NK-92 treated with Interleukin-12 subunit alpha and Interleukin-12 subunit beta, amount 100 ng/mL, for 24 hours (cell line): ENCODE data around the gene CADM1.
"Not testable (repeated sequence)": the region's sequence is repeated elsewhere in the genome, so short reads cannot be mapped to it uniquely, and the experiment has no call there.

ENCODE experiments used
- DNase-seq: peaks from one replicate; lab custom pipeline; 2025; lab: John Stamatoyannopoulos, UW

Gene CADM1

DNA sequence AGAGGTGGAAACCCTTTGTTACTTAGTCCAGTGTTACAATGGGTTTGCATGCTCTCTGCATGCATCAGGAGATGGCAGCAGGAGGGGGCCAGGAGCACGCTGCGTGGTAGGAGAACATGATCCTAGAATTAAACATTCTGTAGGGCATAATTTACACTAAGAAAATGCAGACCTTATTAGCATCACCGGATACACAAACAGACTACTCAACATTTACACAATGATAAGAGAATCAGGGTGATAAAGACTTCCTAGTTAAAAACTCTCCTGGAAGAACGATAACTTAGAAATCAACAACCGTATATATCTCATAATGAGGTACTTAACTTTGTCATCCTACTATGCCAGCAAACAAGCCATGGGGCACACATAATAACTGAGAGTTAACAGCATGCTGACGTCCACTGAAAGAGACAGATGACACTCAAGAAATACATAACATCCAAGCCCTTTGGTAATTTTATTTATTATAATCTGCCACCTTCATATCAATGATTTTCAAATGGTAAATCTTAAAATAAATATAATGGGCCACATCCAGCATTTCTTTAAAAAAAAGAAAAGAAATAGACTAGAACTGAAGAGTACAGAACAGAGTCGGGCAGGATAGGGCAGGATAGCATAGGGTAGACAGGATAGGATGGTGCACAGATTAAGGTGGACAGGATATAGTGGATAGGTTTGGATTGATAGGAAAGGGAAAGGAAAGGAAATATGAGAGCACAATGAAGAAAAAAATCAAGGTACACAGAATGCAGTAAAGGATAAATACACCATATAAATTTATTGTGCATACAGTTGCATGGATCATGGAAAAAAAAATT lies 27.5 kb downstream of the CADM1 start:
- no peak for DNase-seq

DNA sequence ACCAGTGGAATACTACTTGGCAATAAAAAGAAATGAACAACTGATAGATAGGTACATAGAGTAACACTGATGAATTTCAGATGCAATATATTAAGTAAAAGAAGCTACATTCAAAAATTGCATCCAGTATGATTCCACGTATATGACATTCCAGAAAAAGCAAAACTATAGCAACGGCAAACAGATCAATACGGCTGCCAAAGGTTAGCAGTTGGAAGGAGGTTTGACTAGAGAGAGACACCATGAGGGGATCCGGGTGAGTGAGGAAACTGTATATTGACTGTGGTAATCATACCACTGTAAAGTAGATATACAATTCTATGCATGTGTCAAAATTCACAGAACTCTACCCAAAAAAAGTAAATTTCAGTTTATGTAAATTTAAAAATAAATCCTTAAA lies 28.7 kb downstream of the CADM1 start:
- no peak for DNase-seq

DNA sequence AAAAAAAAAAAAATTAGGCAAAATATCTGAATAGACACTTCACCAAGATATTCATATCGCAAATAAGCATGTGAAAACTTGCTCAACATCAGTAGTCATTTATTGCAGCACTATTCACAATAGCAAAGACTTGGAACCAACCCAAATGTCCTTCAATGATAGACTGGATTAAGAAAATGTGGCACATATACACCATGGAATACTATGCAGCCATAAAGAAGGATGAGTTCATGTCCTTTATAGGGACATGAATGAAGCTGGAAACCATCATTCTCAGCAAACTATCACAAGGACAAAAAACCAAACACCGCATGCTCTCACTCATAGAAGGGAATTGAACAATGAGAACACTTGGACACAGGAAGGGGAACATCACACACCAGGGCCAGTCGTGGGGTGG lies 29.9 kb downstream of the CADM1 start:
- not testable (repeated sequence) for DNase-seq

DNA sequence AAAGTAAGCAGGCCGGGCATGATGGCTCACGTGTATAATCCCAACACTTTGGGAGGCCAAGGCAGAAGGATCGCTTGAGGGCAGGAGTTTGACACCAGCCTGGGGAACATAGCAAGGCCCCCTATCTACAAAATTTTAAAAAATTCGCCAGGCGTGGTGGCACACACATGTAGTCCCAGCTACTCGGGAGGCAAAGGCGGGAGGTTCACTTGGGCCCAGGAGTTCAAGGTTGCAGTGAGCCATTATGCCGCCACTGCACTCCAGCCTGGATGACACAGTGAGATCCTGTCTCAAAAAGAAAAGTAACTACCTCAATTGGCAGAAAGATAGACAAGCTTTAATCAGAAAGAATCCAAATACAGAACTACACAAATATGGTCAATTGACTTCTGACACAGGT lies 31.0 kb downstream of the CADM1 start:
- DNase-seq = no peak

DNA sequence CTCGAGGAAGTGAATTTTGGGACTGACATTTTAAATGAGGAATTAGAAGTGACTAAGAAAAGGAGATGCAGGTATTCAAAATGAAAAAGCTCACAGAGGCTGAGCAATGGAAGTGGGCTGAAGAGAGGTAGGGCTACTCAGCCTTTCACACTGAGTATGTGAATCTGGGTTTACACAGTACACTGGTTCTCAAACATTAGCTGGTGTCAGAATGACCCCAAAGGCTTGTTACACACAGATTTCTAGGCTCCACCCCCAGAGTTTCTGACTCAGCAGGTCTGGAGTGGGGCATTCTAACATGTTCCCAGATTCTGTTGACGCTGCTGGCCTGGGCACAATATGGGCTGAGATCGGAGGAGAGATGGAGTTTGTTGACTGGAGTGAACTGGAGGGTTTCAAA lies 32.8 kb downstream of the CADM1 start:
- DNase-seq = no peak

DNA sequence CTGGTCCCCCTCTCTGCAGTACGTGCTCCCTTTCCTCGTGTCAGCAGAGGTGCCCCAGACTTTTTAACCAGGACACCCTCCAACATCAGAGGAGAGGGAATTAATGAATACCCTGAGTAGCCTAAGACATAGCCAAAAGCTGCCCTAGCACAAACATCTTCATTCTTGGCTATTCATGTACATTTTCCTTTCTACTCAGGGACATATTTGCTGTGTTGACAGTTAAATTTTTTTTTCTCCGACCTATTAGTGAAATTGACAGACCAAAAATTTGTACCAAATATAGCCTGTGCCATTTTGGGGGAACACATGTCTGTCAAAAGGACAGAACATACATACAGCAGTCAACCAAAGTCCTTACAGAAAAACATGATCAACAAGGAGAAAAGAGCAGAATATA lies 33.3 kb downstream of the CADM1 start:
- DNase-seq = no peak

DNA sequence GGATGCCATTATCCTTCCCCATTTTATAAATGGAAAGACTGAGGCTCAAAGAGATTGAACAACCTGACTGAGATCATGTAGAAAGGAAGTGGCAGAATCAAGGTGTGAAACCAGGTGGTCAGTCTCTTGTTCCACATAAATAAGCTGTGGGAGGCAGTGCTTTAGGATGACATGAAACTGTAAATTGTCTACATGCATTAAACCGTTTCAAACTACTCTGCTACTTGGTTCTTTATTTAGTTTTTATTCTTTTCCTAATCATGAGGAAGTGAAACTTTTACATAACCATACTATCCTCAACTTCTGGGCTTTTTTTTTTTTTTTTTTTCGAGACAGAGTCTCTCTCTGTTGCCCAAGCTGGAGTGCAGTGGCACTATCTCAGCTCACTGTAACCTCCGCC lies 34.9 kb downstream of the CADM1 start:
- DNase-seq = no peak

DNA sequence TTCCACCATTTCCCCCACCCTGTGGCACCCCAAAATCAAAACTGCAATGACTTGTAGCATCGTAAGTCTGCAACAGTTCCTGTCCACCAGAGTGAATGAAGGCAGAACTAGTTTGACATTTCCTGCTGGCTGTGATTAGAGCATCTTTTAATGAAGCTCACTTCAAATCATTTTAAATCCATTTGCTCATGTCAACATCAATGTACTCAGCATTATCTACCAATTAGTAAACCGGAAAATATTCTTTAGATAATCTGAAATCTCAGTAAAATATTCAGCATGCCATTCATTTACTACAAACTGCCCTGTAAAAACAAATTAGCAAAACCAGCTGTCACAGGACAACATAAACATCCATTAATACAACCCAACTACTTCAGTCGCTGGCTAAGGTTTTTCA lies 38.1 kb downstream of the CADM1 start:
- DNase-seq = no peak

DNA sequence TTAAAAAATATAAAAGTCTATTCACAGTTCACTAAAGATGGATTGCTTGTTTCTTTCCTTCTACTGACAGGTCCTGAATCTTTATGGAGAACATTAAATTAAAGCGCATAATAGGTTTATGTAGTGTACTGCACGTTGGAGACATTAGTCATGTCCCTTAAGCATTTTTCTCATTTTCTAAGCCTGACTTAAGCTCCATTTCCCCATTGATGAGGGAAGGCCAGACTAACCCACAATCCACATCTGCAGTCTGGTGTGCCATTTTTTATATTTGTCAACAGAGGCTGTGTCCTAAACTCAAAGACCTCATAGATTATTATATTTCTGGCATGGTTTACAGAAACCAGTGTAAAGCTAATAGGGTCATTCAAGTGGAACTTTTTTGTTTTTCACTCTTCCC lies 39.9 kb downstream of the CADM1 start:
- no peak for DNase-seq

DNA sequence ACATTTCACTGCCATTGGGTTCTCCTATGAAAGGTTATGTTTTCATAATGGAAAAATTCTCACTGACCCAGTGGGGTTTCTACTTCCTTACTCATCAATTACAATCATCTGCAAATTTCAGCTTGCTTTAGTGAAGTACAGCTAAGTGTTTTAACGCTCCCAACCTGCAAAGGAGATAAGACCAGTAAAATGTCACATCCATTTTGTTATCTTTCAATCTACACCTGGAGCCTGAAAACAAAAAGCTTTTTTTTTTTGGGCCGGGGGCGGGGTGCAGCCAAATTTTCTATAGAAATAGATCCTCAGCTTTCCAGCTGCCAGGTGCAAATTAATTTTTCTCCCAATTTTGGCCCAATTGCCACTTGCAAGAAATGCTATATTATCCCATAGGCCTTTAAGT lies 40.6 kb downstream of the CADM1 start:
- no peak for DNase-seq

DNA sequence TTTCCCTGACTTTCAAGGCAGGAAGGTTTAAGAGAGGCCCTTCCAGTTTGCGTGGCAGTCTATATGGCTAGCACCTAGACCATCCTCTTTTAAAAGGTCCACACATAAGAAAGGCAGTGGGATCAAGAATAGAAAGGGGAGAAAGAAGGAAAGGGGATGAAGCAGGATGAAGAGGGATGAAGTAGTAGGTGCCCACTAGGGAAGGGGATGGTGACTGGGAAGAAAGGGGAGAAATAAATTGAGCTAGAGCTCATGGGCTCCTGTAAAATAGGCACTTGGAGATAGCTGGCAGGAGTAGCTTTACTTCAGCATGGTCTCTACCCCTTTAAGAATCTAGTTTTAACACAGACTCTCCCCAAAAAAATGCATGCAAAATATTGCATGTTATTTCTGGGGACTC lies 41.5 kb downstream of the CADM1 start:
- DNase-seq = no peak

DNA sequence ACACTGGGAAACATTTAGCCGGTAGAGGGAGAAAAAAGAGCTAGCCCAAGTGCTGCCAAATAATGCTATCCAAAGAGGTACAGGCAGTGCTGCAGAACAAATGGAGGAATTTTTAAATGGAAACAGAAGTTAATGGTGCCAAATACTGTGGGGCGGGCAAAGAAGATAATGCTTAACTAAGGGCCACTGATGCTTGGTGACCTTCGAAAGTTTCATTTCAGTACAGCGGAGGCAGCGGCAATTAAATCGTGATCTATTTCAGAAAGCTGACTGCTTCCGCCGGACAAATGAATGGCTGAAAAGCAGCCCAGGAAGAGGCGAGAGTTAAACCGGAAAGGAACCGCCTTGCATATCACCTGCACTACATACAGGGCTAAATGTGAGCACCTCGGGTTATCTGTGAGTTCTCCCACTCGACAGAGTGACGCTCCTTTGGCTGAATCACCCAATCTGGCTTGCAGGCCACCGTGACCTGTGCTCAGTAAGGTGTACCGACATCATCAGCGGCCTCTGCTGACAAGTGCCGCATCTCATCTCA lies 42.1 kb downstream of the CADM1 start:
- no peak for DNase-seq

DNA sequence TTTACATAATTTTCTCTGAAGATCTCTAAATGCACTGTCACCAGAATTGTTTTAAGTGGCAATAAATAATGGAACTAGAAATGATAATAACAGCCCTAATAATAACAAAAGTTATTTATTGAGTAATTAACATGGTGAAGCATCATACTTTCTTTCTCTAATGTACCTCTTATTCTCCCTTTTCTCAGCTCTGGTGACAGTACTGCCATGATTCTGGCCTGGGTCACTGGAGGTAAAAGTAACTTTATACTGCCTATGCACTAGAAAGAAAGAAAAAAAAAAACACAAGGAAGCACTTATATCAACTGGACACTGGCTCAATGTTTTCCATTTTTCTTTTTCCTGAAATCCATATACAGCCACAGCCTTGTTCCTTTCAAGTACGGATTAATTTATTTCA lies 43.7 kb downstream of the CADM1 start:
- DNase-seq = no peak

DNA sequence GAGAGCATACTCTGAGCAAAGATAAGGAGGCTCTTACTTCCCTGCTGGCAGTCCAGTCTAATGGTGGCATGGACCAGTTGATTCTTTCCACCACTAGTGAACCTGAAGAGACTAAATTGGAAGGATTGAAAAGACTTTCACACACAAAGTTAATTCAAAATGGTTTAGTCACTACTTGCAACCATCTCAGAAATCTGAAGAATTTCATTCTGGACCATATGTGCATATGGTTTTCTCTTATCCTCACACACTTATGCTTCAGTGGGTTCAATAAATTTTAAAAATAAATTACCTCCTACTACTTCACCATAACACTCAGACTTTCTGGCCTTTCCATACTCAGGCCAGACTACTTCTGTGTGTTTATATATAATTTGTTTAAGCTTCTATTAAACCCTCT lies 44.7 kb downstream of the CADM1 start:
- DNase-seq = no peak

DNA sequence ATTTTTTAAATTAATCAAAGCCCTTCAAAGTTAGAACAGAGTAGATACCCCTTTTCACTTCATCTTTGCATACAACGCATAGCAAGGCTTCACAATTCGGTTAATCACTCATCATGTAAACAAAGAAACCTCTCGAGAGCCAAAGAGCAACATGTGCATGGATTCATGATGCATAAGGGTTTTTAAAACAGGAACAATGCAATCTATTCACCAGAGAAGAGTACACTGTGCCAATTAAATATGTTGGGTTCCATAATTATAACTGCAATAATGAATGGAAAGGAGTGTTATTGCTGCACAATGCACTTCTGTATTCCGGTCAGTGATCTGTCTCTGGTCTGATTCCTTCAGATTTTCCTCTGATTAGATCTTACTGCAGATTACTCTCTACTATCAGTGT lies 45.3 kb downstream of the CADM1 start:
- DNase-seq = no peak

DNA sequence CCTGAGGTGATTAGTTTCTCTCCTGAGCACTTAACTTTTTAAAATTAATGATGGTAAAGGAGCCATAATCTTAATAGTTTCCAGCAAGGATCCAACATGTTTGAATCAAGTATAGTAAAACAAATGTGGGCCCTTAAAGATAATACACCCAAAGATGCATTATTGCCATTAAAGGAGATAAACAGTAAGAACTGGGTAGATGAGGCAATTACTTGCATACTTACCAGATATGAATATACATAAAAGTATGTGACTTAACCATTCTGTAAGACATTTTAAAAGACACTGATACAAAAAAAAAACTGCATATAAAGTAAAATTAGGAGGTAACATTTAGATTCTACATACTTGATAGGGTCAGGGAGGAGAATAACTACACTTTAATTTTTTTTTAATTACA lies 48.2 kb downstream of the CADM1 start:
- no peak for DNase-seq

DNA sequence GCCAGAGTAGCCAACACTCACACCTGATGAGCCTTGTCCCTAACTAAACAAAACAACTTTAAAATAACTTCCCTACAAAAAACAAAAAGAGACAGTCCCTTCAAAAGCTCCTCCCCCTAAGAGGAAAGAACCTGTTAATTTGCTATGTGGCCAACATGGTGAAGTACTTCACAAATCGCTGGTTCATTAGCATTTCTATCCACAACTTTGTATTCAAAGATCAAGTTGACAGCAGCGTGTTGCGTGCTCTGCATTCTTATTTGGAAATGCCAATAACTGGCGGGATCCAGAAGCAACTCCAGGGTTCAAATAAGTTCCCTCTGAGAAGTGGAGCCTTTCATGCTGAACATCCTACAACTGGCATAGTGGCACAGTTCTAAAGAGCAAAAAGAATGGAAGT lies 48.6 kb downstream of the CADM1 start:
- DNase-seq = no peak

DNA sequence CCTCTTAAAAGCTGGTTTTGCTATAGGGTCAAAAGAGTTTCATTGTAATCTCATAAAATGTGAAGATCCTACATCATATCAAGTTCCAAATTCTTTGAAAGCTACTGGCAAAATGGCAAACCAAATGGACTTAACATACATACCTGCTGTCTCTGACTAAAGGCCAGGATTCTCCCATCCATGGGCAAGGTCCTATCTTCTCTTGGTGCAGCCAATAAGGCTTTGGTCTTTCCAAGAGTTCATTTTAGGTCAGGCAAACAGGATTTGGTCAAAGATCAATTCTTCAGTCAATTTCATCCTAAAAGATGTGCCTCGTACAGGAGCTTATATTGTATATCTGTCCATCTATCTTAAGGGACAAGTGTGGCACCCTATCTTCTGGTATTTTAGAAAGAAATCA lies 49.7 kb downstream of the CADM1 start:
- no peak for DNase-seq

DNA sequence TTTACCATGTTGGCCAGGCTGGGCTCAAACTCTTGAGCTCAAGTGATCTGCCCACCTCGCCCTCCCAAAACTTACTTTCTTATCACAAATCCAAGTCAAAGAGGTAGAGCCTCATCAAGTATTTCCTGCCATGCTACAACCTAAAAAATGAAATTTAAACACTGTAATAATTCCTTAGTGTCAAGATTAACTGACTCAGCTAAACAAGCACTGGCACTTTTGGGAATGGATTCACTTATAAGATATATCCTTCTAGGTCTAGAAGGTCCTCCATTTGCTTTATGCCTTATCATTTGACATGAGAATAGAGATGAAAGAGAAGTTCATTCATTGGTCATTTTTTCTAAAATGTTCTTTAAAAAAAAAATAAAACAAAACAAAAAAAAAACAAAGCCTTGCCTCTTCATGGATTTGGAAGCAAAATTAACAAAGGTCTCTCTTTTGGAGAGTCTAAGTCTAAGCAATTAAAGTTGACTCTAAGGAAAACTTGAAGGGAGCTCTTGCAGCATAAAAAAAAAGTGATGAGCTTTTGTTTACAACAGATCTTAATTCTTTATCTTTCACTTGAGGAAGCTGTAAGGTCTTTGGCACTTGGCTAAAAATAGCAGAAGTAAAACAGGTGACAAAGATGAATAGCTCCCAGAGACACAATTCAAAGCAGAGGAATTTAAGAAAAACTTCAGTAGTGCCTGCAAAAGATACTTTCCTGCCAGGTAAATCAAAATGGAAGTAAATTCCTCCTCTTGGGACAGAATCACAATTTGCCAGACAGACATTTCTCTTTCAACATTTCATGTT lies 50.3 kb downstream of the CADM1 start:
- DNase-seq = no peak

DNA sequence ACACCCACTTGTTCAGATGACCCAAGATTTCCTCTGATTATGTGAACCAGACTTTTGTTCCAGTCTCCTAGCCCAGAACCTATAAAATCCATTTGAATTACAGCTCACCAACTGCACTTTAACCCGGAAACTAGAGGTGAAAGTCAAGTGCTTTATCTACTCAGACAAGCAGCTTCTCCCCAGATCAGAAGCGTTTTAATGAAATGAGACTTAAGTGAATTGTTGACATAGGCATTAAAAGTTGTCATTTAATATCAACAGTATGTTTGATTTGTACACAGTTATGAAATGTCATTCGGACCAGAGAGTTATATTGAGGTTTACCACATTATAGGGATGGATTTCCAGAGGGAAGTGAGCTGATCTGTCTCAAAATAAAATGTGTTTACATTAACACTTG lies 52.0 kb downstream of the CADM1 start:
- DNase-seq = no peak

DNA sequence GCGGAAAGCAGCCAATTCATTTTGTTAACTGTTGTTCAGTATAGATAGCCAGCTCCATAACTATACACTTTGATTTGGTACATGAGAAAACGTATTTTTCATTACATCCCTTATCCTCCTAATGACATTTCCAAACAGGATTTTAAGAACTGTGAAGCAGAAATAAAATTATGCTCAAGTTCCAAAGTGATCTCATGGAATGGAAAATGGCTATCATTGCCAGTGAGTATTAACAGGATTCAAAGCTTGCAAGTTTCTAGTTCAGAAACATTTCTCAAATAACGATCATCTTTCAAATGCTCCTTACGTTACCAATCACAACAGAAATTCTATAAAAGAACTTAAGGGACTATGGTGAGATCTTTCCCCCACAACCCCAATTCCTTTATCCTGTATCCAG lies 53.7 kb downstream of the CADM1 start:
- DNase-seq = no peak

DNA sequence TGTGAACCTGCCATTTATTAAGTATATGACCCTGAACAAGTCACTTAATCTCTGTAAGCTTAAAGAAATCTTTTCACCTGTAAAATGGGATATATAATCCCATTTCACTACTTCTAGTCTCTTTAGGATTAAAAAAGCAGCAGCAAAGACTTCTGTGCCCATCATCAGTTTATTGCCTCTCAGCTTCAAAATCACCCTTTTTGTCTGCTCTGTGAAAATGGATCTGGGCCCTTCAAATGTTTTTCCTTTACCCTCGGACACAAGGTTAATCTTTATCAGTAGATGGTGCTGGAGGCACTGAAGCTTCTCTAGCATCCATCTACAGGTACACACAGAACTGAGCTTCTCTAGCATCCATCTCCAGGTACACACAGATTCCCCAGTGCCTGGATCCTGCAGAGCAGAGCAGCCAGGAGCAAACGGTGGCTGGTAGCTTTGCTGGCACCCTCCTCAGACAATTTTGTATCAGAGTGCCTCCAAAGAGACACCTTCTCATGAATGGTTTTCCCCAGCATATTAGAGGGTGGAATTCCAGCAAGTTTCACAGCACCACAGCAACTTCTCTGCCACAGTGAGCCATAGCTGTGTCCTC lies 56.8 kb downstream of the CADM1 start:
- no peak for DNase-seq

DNA sequence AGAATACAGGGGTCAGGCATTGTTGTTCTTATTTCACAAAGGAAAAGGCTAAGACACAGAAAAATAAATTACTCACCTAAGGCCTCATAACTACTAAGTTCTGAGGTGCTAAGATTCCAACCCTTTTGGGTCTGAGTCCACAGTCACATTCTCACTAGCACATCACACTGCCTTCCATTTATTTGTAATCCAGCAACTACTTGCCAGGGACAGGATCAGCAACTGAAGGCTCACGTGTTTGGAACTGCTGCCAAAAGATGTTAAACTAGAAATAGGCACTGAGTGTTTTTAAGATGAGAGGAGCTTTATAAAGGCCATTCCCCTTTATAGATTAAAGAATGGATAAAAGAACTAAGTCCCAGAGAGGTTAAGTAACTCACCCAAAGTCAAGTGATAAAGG lies 58.0 kb downstream of the CADM1 start:
- DNase-seq = no peak
